PC-3 (cell line): ENCODE results near the gene DCAF8. TPM values are rescaled to one million over a fixed set of nuclear protein-coding genes. Genes with fewer than 3 reads are reported as not detected.

ENCODE experiments used
- ATAC-seq: fragments of 200-7000 bp; cut with Tn5 transposase; 2 replicates; pipeline ENCODE4 v1.9.1; 2020; ENCODE audit warnings: mild to moderate bottlenecking, moderate library complexity
- BruUV-seq: library from RNA; stranded (reverse); fragments of 400-500 nt; replicated peaks from 2 replicates; lab custom pipeline; 2021; lab: Mats Ljungman, UMichigan
- CTCF ChIA-PET: fragments of 300-600 bp; sonication (Branson Sonifier 250); formaldehyde crosslinking; loops from one replicate; lab custom pipeline; 2022; ENCODE audit warnings: antibody characterized with exemption; lab: Charles Lee
- POLR2A ChIA-PET: fragments of 300-600 bp; sonication (Branson Sonifier 250); formaldehyde crosslinking; loops from one replicate; lab custom pipeline; 2022; ENCODE audit warnings: antibody characterized with exemption; ENCODE audit not compliant: unreplicated experiment; lab: Charles Lee
- DNase-seq: peaks from one replicate; pipeline ENCODE4 v3.0.0-alpha.2; 2015
- H2AFZ ChIP-seq: fragments of 300-600 bp; sonication (generic); 2 replicates; pipeline ENCODE4 v1.6.0; 2016; ENCODE audit warnings: antibody characterized with exemption, low read length
- H3F3A ChIP-seq: fragments of 300-600 bp; sonication (generic); one replicate; pipeline ENCODE4 v1.6.0; 2017; ENCODE audit warnings: antibody characterized with exemption, low read length, control low read depth, mild to moderate bottlenecking; ENCODE audit not compliant: unreplicated experiment
- H3K27ac ChIP-seq: fragments of 300-600 bp; sonication (generic); 2 replicates; pipeline ENCODE4 v1.5.1; 2016; ENCODE audit warnings: mild to moderate bottlenecking, low read length
- H3K27me3 ChIP-seq: fragments of 300-600 bp; sonication (generic); 2 replicates; pipeline ENCODE4 v1.6.1; 2016; ENCODE audit warnings: low read length, mixed read lengths
- H3K36me3 ChIP-seq: fragments of 300-600 bp; sonication (generic); 2 replicates; pipeline ENCODE4 v1.6.1; 2016; ENCODE audit warnings: low read depth, mixed run types, low read length, mixed read lengths
- H3K4me1 ChIP-seq: fragments of 300-600 bp; sonication (generic); 2 replicates; pipeline ENCODE4 v1.5.1; 2016; ENCODE audit warnings: low read length; ENCODE audit not compliant: insufficient read depth
- H3K4me2 ChIP-seq: fragments of 300-600 bp; sonication (generic); 2 replicates; pipeline ENCODE4 v1.6.0; 2016; ENCODE audit warnings: low read length
- H3K4me3 ChIP-seq: fragments of 300-600 bp; sonication (generic); 2 replicates; pipeline ENCODE4 v1.5.1; 2016; ENCODE audit warnings: mild to moderate bottlenecking, low read length, mixed read lengths
- H3K79me2 ChIP-seq: fragments of 300-600 bp; sonication (generic); 2 replicates; pipeline ENCODE4 v1.6.1; 2017; ENCODE audit warnings: low read length, mixed read lengths
- H3K9ac ChIP-seq: fragments of 300-600 bp; sonication (generic); 2 replicates; pipeline ENCODE4 v1.6.0; 2016; ENCODE audit warnings: mild to moderate bottlenecking, low read length
- H3K9me2 ChIP-seq: fragments of 300-600 bp; sonication (generic); replicated peaks from 2 replicates; pipeline ENCODE4 v1.6.1; 2016; ENCODE audit warnings: mixed run types, low read length, mixed read lengths
- H3K9me3 ChIP-seq: fragments of 300-600 bp; sonication (generic); 2 replicates; pipeline ENCODE4 v1.6.1; 2016; ENCODE audit warnings: low read length, mixed read lengths
- H4K20me1 ChIP-seq: fragments of 300-600 bp; sonication (generic); 2 replicates; pipeline ENCODE4 v1.6.1; 2016; ENCODE audit warnings: low read length, mixed read lengths
- EZH2 ChIP-seq: fragments of 300-600 bp; sonication (generic); IDR thresholded peaks from one replicate; pipeline ENCODE4 v1.6.1; 2017; ENCODE audit warnings: antibody characterized with exemption, mild to moderate bottlenecking, low read length; ENCODE audit not compliant: unreplicated experiment
- EZH2phosphoT487 ChIP-seq: fragments of 300-600 bp; sonication (generic); IDR thresholded peaks from 2 replicates; pipeline ENCODE4 v1.6.1; 2018; ENCODE audit warnings: mild to moderate bottlenecking, antibody characterized with exemption, low read length, borderline replicate concordance
- intact Hi-C: fragments of 100-400 bp; cut with micrococcal nuclease; formaldehyde crosslinking; loops from 2 replicates; pipeline ENCODE4 v1.9.0; 2023
- total RNA-seq: library from RNA; depleted of rRNA; stranded (reverse); fragments of >200 nt; gene quantifications from 2 replicates; pipeline ENCODE4 v1.2.3, GENCODE V29; 2014
- TF ChIP-seq, protein P1 (sequence below): fragments of 300-600 bp; sonication (generic); conservative IDR thresholded peaks from 2 replicates; pipeline ENCODE4 v1.5.1; 2017; ENCODE audit warnings: antibody characterized with exemption, low read depth, mild to moderate bottlenecking, low read length

DCAF8 gene
- total RNA-seq, 1 experiment from 2014 or later = 122 TPM

DNA sequence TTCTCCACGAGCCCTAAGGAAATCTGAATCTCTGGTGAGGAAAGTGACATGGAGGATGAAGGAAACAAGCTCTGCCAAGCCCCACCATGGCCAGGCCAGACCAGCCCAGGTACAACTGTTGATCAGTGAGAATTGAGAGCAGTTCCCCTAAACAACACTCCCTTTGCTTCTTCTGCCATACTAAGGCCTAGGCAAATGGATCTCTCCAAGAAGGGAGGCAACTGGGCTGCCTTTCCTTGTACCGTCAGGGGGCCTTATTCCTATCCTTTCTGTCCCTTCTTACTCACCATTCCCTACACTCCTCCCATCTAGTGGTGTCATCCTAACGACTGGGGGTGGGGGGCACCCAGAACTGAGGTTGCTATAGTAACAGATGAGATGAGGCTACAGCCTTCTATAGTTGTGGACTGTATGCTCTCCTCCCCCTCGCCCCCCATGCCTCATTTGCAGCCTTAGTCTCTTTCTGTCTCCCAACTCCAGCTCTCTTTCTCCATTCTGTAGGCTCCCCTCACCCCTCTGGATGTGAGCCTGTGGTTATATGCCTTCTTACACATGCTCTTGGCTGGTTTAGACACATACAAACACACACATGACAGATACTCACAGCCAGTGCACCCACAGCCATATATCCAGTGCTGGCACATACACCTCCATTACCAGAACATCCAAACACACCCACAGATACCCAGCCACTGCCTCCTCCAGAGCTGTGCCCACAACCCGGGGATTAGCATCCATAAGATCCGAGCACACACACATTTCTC, 53.6 kb downstream of the DCAF8 start:
- no peak for DNase-seq

DNA sequence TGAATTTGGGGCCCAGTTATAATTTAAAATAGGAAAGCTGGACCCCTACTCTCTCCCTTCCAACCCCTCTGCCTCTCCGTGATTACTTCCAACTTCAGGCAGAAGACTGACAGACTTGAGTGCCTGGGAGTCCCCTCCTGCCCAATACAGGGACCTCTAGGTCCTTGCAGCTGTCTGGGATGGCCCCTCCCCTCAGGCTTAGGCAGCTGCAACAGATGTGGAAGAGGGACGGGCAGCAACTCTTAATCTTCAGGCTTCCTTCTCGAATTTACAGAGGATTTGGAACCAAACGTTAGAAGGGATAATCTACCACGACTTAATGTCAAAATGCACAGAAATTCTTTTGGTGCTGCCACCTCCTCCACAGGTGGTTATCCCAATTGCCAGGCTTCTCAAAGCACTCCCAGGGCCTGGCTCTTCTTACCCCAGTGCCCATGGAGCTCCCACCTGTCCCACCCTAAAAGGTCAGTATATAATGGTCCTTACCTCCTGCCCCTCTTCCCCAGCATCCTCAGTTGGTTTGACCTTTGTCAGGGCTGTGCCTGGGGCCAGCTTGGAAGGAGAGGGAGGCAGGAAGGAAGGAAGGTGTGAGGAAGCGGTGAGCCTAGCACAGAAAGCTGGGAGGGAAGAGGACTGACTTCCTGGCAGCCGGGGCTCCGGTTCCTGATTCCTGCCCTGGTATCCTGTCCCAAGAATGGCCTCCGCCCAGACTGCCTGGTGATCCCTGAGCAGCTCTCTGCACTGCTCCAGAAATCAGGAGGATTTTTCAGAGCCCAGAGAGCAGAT, 54.4 kb downstream of the DCAF8 start:
- ChIA-PET CTCF (interaction anchor here (2.1 kb wide), 1 partner anchor 15 kb away, joined by 5 read pairs; no protein-coding TSS in a partner anchor), POLR2A (no interaction called here)
- TF ChIP-seq, protein P1, sequence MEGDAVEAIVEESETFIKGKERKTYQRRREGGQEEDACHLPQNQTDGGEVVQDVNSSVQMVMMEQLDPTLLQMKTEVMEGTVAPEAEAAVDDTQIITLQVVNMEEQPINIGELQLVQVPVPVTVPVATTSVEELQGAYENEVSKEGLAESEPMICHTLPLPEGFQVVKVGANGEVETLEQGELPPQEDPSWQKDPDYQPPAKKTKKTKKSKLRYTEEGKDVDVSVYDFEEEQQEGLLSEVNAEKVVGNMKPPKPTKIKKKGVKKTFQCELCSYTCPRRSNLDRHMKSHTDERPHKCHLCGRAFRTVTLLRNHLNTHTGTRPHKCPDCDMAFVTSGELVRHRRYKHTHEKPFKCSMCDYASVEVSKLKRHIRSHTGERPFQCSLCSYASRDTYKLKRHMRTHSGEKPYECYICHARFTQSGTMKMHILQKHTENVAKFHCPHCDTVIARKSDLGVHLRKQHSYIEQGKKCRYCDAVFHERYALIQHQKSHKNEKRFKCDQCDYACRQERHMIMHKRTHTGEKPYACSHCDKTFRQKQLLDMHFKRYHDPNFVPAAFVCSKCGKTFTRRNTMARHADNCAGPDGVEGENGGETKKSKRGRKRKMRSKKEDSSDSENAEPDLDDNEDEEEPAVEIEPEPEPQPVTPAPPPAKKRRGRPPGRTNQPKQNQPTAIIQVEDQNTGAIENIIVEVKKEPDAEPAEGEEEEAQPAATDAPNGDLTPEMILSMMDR = no peak
- TF ChIP-seq EZH2 (no peak), EZH2phosphoT487 (no peak)
- Histone ChIP-seq H4K20me1 (peaks cover 27% of the 10 kb centered on the region; the same call in 1 of the 2 replicates), H3K4me2 (no peak overlapping the region), H2AFZ (no peak overlapping the region), H3K4me1 (peaks cover 23% of the 10 kb centered on the region), H3K36me3 (peaks cover 36% of the 10 kb centered on the region), H3F3A (no peaks in the 10 kb centered on the region), H3K9ac (no peak overlapping the region), H3K79me2 (peaks cover 57% of the 10 kb centered on the region), H3K27me3 (no peaks in the 10 kb centered on the region), H3K4me3 (no peak overlapping the region), H3K9me2 (no peaks in the 10 kb centered on the region), H3K9me3 (no peaks in the 10 kb centered on the region), H3K27ac (no peak overlapping the region)
- intact Hi-C loops = no loop called here
- no peak for DNase-seq
- no TSS peak for BruUV-seq
- no peak for ATAC-seq

More for the DNA sequence above, 53.6 kb downstream of the DCAF8 start:
- ChIA-PET CTCF (interaction anchor here (2.1 kb wide), 1 partner anchor 15 kb away, joined by 5 read pairs; no protein-coding TSS in a partner anchor), POLR2A (no interaction called here)
- peaks cover 27% of the 10 kb centered on the region; the same call in 1 of the 2 replicates for H4K20me1 ChIP-seq
- no peak overlapping the region for H3K27ac ChIP-seq
- no peaks in the 10 kb centered on the region for H3K9me2 ChIP-seq
- no peaks in the 10 kb centered on the region for H3K27me3 ChIP-seq
- no peaks in the 10 kb centered on the region for H3F3A ChIP-seq
- TF ChIP-seq EZH2 (no peak), EZH2phosphoT487 (no peak)
- TF ChIP-seq, protein P1 = no peak
- H2AFZ ChIP-seq = no peak overlapping the region
- no peak for ATAC-seq
- H3K9me3 ChIP-seq = no peaks in the 10 kb centered on the region
- H3K9ac ChIP-seq = no peak overlapping the region
- peaks cover 57% of the 10 kb centered on the region for H3K79me2 ChIP-seq
- intact Hi-C loops = no loop called here
- H3K36me3 ChIP-seq = peaks cover 40% of the 10 kb centered on the region
- BruUV-seq = no TSS peak
- H3K4me3 ChIP-seq = no peak overlapping the region
- peaks cover 23% of the 10 kb centered on the region for H3K4me1 ChIP-seq
- H3K4me2 ChIP-seq = no peak overlapping the region
